Activated CD8-positive, alpha-beta memory T cell treated with anti-CD3 and anti-CD28 coated beads, Interleukin-2, amount 10 ng/mL, durations not matched to agents 7 days and 5 days (primary cell): Measurements from ENCODE around the gene SLC39A11. TPM values are rescaled to one million over a fixed set of nuclear protein-coding genes. Genes with fewer than 3 reads are reported as not detected.
"Not testable (repeated sequence)": the region's sequence is repeated elsewhere in the genome, so short reads cannot be mapped to it uniquely, and the experiment has no call there.

Experiments
- ATAC-seq: fragments of 150-1000 bp; cut with Tn5 transposase; one replicate; pipeline ENCODE4 v1.10.0; 2021; ENCODE audit warnings: moderate library complexity
- CTCF ChIA-PET: fragments of 350-600 bp; sonication (Branson Sonifier 250); formaldehyde crosslinking; loops from one replicate; lab custom pipeline; 2021; ENCODE audit warnings: antibody characterized with exemption; lab: Charles Lee
- DNase-seq: peaks from one replicate; pipeline ENCODE4 v3.0.0-alpha.2; 2020
- H3K27ac Mint-ChIP-seq: one replicate; pipeline ENCODE4 v1.8.0; 2021; ENCODE audit warnings: mild to moderate bottlenecking, mixed read lengths
- H3K27me3 Mint-ChIP-seq: one replicate; pipeline ENCODE4 v1.8.0; 2021; ENCODE audit warnings: mixed read lengths
- H3K36me3 Mint-ChIP-seq: one replicate; pipeline ENCODE4 v1.8.0; 2021; ENCODE audit warnings: mild to moderate bottlenecking, mixed read lengths
- H3K4me1 Mint-ChIP-seq: one replicate; pipeline ENCODE4 v1.8.0; 2021; ENCODE audit warnings: mixed read lengths
- H3K4me3 Mint-ChIP-seq: one replicate; pipeline ENCODE4 v1.8.0; 2021; ENCODE audit warnings: mild to moderate bottlenecking, moderate library complexity, mixed read lengths
- H3K9me3 Mint-ChIP-seq: one replicate; pipeline ENCODE4 v1.8.0; 2022; ENCODE audit warnings: low read depth, mixed read lengths
- total RNA-seq, 2 experiments: library from RNA; stranded (reverse); gene quantifications; one replicate each; pipeline ENCODE4 v1.2.3, GENCODE V29; 2021

SLC39A11 gene
- total RNA-seq, 2 experiments from 2014 or later = 16.8 to 25.5 TPM

- Mint-ChIP-seq H3K36me3 (no peaks in the 10 kb centered on the region), H3K4me1 (no peaks in the 10 kb centered on the region), H3K27ac (no peak overlapping the region), H3K27me3 (no peaks in the 10 kb centered on the region), H3K4me3 (no peak overlapping the region), H3K9me3 (no peaks in the 10 kb centered on the region)
- no peak for DNase-seq
- CTCF ChIA-PET = no interaction called here
- ATAC-seq = no peak
Measured at GRCh38 chr17:72654706-72655105, 437.8 kb downstream of the SLC39A11 start.

- H3K27me3 Mint-ChIP-seq = no peaks in the 10 kb centered on the region
- no peak overlapping the region for H3K4me3 Mint-ChIP-seq
- no peaks in the 10 kb centered on the region for H3K36me3 Mint-ChIP-seq
- CTCF ChIA-PET = no interaction called here
- no peak for DNase-seq
- no peaks in the 10 kb centered on the region for H3K4me1 Mint-ChIP-seq
- no peak overlapping the region for H3K27ac Mint-ChIP-seq
- ATAC-seq = no peak
- H3K9me3 Mint-ChIP-seq = no peaks in the 10 kb centered on the region
Measured at GRCh38 chr17:72651988-72652387, 440.5 kb downstream of the SLC39A11 start.

GRCh38 chr17:72648702-72649101 is 443.8 kb downstream of the SLC39A11 start:
- H3K4me3 Mint-ChIP-seq = no peak overlapping the region
- no peaks in the 10 kb centered on the region for H3K4me1 Mint-ChIP-seq
- CTCF ChIA-PET = no interaction called here
- no peak for ATAC-seq
- no peak overlapping the region for H3K27ac Mint-ChIP-seq
- no peaks in the 10 kb centered on the region for H3K9me3 Mint-ChIP-seq
- no peaks in the 10 kb centered on the region for H3K36me3 Mint-ChIP-seq
- no peaks in the 10 kb centered on the region for H3K27me3 Mint-ChIP-seq
- DNase-seq = no peak

- DNase-seq (no peak), ATAC-seq (no peak)
- Mint-ChIP-seq H3K36me3 (no peaks in the 10 kb centered on the region), H3K27me3 (no peaks in the 10 kb centered on the region), H3K4me3 (no peak overlapping the region), H3K9me3 (no peaks in the 10 kb centered on the region), H3K4me1 (no peaks in the 10 kb centered on the region), H3K27ac (no peak overlapping the region)
- CTCF ChIA-PET = interaction anchor here (0.9 kb wide), 1 partner anchor 89 kb away, joined by 3 read pairs; no protein-coding TSS in a partner anchor
Measured at GRCh38 chr17:72646176-72646575, 446.3 kb downstream of the SLC39A11 start.

GRCh38 chr17:72644492-72644891 is 448.0 kb downstream of the SLC39A11 start:
- CTCF ChIA-PET = interaction anchor here (1.0 kb wide), 1 partner anchor 81 kb away, joined by 3 read pairs; no protein-coding TSS in a partner anchor

GRCh38 chr17:72643575-72644216 is 448.8 kb downstream of the SLC39A11 start:
- Mint-ChIP-seq H3K27me3 (peaks cover 5% of the 10 kb centered on the region), H3K36me3 (no peaks in the 10 kb centered on the region), H3K27ac (no peak overlapping the region), H3K4me3 (no peak overlapping the region), H3K4me1 (no peaks in the 10 kb centered on the region), H3K9me3 (no peaks in the 10 kb centered on the region)
- CTCF ChIA-PET = no interaction called here
- no peak for DNase-seq
- no peak for ATAC-seq

More at GRCh38 chr17:72644492-72644891, 448.0 kb downstream of the SLC39A11 start:
- H3K36me3 Mint-ChIP-seq = no peaks in the 10 kb centered on the region
- H3K4me1 Mint-ChIP-seq = no peaks in the 10 kb centered on the region
- peaks cover 5% of the 10 kb centered on the region for H3K27me3 Mint-ChIP-seq
- ATAC-seq = no peak
- H3K4me3 Mint-ChIP-seq = no peak overlapping the region
- no peak for DNase-seq
- no peak overlapping the region for H3K27ac Mint-ChIP-seq
- no peaks in the 10 kb centered on the region for H3K9me3 Mint-ChIP-seq

GRCh38 chr17:72642720-72643119 is 449.8 kb downstream of the SLC39A11 start:
- Mint-ChIP-seq H3K36me3 (no peaks in the 10 kb centered on the region), H3K9me3 (no peaks in the 10 kb centered on the region), H3K27me3 (peaks cover 5% of the 10 kb centered on the region), H3K4me1 (no peaks in the 10 kb centered on the region), H3K4me3 (no peak overlapping the region), H3K27ac (no peak overlapping the region)
- DNase-seq (no peak), ATAC-seq (no peak)
- CTCF ChIA-PET = interaction anchor here (1.0 kb wide), 1 partner anchor 86 kb away, joined by 5 read pairs; no protein-coding TSS in a partner anchor

- no peak overlapping the region for H3K4me3 Mint-ChIP-seq
- no peaks in the 10 kb centered on the region for H3K36me3 Mint-ChIP-seq
- no peaks in the 10 kb centered on the region for H3K9me3 Mint-ChIP-seq
- H3K27ac Mint-ChIP-seq = no peak overlapping the region
- ATAC-seq = no peak
- H3K27me3 Mint-ChIP-seq = peaks cover 5% of the 10 kb centered on the region
- CTCF ChIA-PET = no interaction called here
- no peaks in the 10 kb centered on the region for H3K4me1 Mint-ChIP-seq
- no peak for DNase-seq
Measured at GRCh38 chr17:72640415-72641165, 451.9 kb downstream of the SLC39A11 start.

- no peaks in the 10 kb centered on the region for H3K36me3 Mint-ChIP-seq
Measured at GRCh38 chr17:72639711-72640110, 452.8 kb downstream of the SLC39A11 start.

GRCh38 chr17:72638932-72639331 is 453.6 kb downstream of the SLC39A11 start:
- H3K27ac Mint-ChIP-seq, CTCF ChIA-PET, H3K9me3 Mint-ChIP-seq, H3K27me3 Mint-ChIP-seq, DNase-seq, H3K36me3 Mint-ChIP-seq, ATAC-seq, H3K4me3 Mint-ChIP-seq: not testable (repeated sequence)
- peaks cover 14% of the 10 kb centered on the region for H3K4me1 Mint-ChIP-seq

More at GRCh38 chr17:72639711-72640110, 452.8 kb downstream of the SLC39A11 start:
- CTCF ChIA-PET = no interaction called here
- H3K4me3 Mint-ChIP-seq = no peak overlapping the region
- H3K27ac Mint-ChIP-seq = no peak overlapping the region
- DNase-seq = no peak
- no peak for ATAC-seq
- H3K27me3 Mint-ChIP-seq = peaks cover 5% of the 10 kb centered on the region
- peaks cover 9% of the 10 kb centered on the region for H3K4me1 Mint-ChIP-seq
- no peaks in the 10 kb centered on the region for H3K9me3 Mint-ChIP-seq

- ATAC-seq (no peak), DNase-seq (no peak)
- Mint-ChIP-seq H3K9me3 (no peaks in the 10 kb centered on the region), H3K27ac (no peak overlapping the region), H3K27me3 (no peaks in the 10 kb centered on the region), H3K36me3 (no peaks in the 10 kb centered on the region), H3K4me1 (peaks cover 14% of the 10 kb centered on the region), H3K4me3 (no peak overlapping the region)
- CTCF ChIA-PET = interaction anchor here (0.9 to 1.0 kb wide), 2 partner anchors 75 to 78 kb away, joined by 3 read pairs; no protein-coding TSS in a partner anchor
Measured at GRCh38 chr17:72635034-72635635, 457.4 kb downstream of the SLC39A11 start.

- Mint-ChIP-seq H3K36me3 (no peaks in the 10 kb centered on the region), H3K27me3 (no peaks in the 10 kb centered on the region), H3K27ac (peak overlapping the region; percentile 1), H3K9me3 (no peaks in the 10 kb centered on the region), H3K4me1 (peaks cover 14% of the 10 kb centered on the region), H3K4me3 (no peak overlapping the region)
- CTCF ChIA-PET = interaction anchor here (0.9 to 1.0 kb wide), 2 partner anchors 75 to 78 kb away, joined by 3 read pairs; no protein-coding TSS in a partner anchor
- DNase-seq = peak; percentile 42
- peak; percentile 30 for ATAC-seq
Measured at GRCh38 chr17:72634621-72635020, 457.9 kb downstream of the SLC39A11 start.

- CTCF ChIA-PET = no interaction called here
- Mint-ChIP-seq H3K27me3 (peaks cover 13% of the 10 kb centered on the region), H3K9me3 (no peaks in the 10 kb centered on the region), H3K36me3 (no peaks in the 10 kb centered on the region), H3K27ac (no peak overlapping the region), H3K4me1 (peaks cover 14% of the 10 kb centered on the region), H3K4me3 (no peak overlapping the region)
- DNase-seq = no peak
- no peak for ATAC-seq
Measured at GRCh38 chr17:72631949-72632684, 460.4 kb downstream of the SLC39A11 start.
